ENCODE measurements around the gene PTPRD. TPM values are rescaled to one million over a fixed set of nuclear protein-coding genes. Genes with fewer than 3 reads are reported as not detected.

The PTPRD gene
- total RNA-seq, 1 experiment from 2014 or later = 0.02 TPM

GRCh38 chr9:9598723-9599122 is 1014.1 kb downstream of the PTPRD start:
- H3K9me2 ChIP-seq (ENCODE audit: insufficient read depth) = no peaks in the 10 kb centered on the region
- no peak for DNase-seq (ENCODE audit: low read depth, low spot score)
- no peaks in the 10 kb centered on the region for H3K36me3 ChIP-seq (ENCODE audit: control insufficient read depth in 1 of 2, insufficient read depth in 2 of 2, low read length in 2 of 2)
- TF ChIP-seq SIN3A (IDR thresholded peaks at IDR 0.05; ENCODE audit: low read depth) (no peak), POLR2AphosphoS5 (IDR thresholded peaks at IDR 0.05; ENCODE audit: low read depth, low read length) (no peak), ZFX (IDR thresholded peaks at IDR 0.05) (no peak), ZNF274 (IDR thresholded peaks at IDR 0.05; ENCODE audit: low read depth, low read length) (no peak), JUND (IDR thresholded peaks at IDR 0.05) (no peak), ZBTB33 (IDR thresholded peaks at IDR 0.05; ENCODE audit: extremely low read depth, insufficient replicate concordance, low read length) (no peak), ELF1 (IDR thresholded peaks at IDR 0.05; ENCODE audit: borderline replicate concordance, low read depth) (no peak), YY1 (IDR thresholded peaks at IDR 0.05; ENCODE audit: extremely low read depth, insufficient replicate concordance, low read depth, low read length) (no peak), SP1 (IDR thresholded peaks at IDR 0.05; ENCODE audit: low read depth) (no peak), MAX (IDR thresholded peaks at IDR 0.05) (no peak), POLR2A (IDR thresholded peaks at IDR 0.05; ENCODE audit: borderline replicate concordance, extremely low read depth, insufficient read depth, insufficient read length) (no peak)
- no peak for ATAC-seq
- no TSS peak for BruUV-seq (replicated peaks)
- peaks cover 8 to 18% of the 10 kb centered on the region in 2 experiments; a peak in 2 of 4 replicates for H3K9me3 ChIP-seq (ENCODE audit: control insufficient read depth in 1 of 2, insufficient read depth in 1 of 2, low read depth in 1 of 2, low read length in 2 of 2)
- H3K79me2 ChIP-seq (ENCODE audit: insufficient read depth, low read length) = no peaks in the 10 kb centered on the region
- H3K4me2 ChIP-seq (ENCODE audit: low read length) = no peak overlapping the region
- H3K4me1 ChIP-seq (ENCODE audit: control insufficient read depth in 1 of 2, insufficient read depth in 2 of 2, low read length in 2 of 2) = no peaks in the 10 kb centered on the region
- H3K9ac ChIP-seq (ENCODE audit: low read length) = no peak overlapping the region
- H3K27ac ChIP-seq (ENCODE audit: low read depth, low read length) = no peak overlapping the region
- H2AFZ ChIP-seq (ENCODE audit: low read depth, low read length, poor library complexity, severe bottlenecking) = no peak overlapping the region
- ChIA-PET POLR2A (no interaction called here), RAD21 (ENCODE audit: low non-redundant PET in 1 of 2, low total read pairs in 2 of 2, uncharacterized antibody in 2 of 2, unreplicated experiment in 2 of 2) (no interaction called here), CTCF (no interaction called here)
- intact Hi-C loops (cut with micrococcal nuclease) = no loop called here
- H4K20me1 ChIP-seq (ENCODE audit: insufficient read depth) = no peaks in the 10 kb centered on the region
- no peaks in the 10 kb centered on the region for H3K27me3 ChIP-seq (ENCODE audit: insufficient read depth, low read length)
- no peak overlapping the region for H3K4me3 ChIP-seq (replicated peaks in 1 of 2; ENCODE audit: low read depth in 1 of 2, low read length in 2 of 2)
